Measurements from ENCODE around the gene COX6A2.

DNA sequence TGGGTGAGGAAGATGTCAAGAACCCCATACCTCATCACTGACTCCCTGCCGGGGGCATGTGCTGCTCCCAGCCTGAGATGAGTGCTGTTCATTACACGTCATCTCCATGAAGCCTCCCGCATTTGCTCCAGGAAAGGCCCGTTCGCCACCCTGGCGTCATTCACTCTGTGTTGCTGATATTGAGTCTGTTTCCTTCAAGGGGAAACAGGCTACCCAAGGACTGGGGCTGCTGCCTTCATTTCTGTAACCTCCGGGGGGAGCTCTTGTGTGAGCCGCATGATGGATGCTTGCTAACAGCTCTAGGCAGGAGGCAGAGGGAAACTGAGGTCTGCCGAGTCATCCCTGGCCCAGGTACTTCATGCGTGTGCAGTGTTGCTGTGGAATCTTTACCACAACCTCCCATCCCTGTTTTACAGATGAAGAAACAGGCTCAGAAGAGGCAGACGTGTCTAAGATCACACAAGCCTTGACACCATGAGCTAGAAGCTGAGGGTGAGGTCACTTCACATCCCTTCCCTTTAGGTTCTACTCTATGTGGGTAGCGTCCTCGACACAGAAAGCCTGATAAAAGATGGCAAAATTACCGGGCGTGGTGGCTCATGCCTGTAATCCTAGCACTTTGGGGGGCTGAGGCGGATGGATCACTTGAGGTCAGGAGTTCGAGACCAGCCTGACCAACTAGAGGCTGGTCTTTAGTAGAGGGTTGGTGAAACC, 27.6 kb upstream of the COX6A2 start:
- TF ChIP-seq, protein P1, sequence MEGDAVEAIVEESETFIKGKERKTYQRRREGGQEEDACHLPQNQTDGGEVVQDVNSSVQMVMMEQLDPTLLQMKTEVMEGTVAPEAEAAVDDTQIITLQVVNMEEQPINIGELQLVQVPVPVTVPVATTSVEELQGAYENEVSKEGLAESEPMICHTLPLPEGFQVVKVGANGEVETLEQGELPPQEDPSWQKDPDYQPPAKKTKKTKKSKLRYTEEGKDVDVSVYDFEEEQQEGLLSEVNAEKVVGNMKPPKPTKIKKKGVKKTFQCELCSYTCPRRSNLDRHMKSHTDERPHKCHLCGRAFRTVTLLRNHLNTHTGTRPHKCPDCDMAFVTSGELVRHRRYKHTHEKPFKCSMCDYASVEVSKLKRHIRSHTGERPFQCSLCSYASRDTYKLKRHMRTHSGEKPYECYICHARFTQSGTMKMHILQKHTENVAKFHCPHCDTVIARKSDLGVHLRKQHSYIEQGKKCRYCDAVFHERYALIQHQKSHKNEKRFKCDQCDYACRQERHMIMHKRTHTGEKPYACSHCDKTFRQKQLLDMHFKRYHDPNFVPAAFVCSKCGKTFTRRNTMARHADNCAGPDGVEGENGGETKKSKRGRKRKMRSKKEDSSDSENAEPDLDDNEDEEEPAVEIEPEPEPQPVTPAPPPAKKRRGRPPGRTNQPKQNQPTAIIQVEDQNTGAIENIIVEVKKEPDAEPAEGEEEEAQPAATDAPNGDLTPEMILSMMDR (IDR thresholded peaks at IDR 0.05) = peak; percentile 40
- TF ChIP-seq EP300 (IDR thresholded peaks at IDR 0.05; ENCODE audit: borderline replicate concordance in 1 of 2, low read depth in 1 of 2, low read length in 1 of 2) (no peak), POLR2AphosphoS5 (IDR thresholded peaks at IDR 0.05; ENCODE audit: low read depth, low read length) (no peak), ELF1 (IDR thresholded peaks at IDR 0.05) (no peak), NFIC (IDR thresholded peaks at IDR 0.05; ENCODE audit: borderline replicate concordance) (no peak)
- TF ChIP-seq, protein P2, sequence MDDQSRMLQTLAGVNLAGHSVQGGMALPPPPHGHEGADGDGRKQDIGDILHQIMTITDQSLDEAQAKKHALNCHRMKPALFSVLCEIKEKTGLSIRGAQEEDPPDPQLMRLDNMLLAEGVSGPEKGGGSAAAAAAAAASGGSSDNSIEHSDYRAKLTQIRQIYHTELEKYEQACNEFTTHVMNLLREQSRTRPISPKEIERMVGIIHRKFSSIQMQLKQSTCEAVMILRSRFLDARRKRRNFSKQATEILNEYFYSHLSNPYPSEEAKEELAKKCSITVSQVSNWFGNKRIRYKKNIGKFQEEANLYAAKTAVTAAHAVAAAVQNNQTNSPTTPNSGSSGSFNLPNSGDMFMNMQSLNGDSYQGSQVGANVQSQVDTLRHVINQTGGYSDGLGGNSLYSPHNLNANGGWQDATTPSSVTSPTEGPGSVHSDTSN (IDR thresholded peaks at IDR 0.05) = no peak
- TF ChIP-seq, protein P3, sequence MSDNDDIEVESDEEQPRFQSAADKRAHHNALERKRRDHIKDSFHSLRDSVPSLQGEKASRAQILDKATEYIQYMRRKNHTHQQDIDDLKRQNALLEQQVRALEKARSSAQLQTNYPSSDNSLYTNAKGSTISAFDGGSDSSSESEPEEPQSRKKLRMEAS (IDR thresholded peaks at IDR 0.05; ENCODE audit: low read depth) = no peak
- TF ChIP-seq, protein P4, sequence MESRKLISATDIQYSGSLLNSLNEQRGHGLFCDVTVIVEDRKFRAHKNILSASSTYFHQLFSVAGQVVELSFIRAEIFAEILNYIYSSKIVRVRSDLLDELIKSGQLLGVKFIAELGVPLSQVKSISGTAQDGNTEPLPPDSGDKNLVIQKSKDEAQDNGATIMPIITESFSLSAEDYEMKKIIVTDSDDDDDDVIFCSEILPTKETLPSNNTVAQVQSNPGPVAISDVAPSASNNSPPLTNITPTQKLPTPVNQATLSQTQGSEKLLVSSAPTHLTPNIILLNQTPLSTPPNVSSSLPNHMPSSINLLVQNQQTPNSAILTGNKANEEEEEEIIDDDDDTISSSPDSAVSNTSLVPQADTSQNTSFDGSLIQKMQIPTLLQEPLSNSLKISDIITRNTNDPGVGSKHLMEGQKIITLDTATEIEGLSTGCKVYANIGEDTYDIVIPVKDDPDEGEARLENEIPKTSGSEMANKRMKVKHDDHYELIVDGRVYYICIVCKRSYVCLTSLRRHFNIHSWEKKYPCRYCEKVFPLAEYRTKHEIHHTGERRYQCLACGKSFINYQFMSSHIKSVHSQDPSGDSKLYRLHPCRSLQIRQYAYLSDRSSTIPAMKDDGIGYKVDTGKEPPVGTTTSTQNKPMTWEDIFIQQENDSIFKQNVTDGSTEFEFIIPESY (IDR thresholded peaks at IDR 0.05; ENCODE audit: borderline replicate concordance, low read depth) = no peak
